NOMO-1 treated with dmso at 0.1 percent for 144 hours (cell line): Measurements from ENCODE around the gene DHDH.
"Not testable (repeated sequence)": the region's sequence is repeated elsewhere in the genome, so short reads cannot be mapped to it uniquely, and the experiment has no call there.

ENCODE experiments used
- DNase-seq: peaks from one replicate; lab custom pipeline; 2025; ENCODE audit not compliant: unreplicated experiment; lab: John Stamatoyannopoulos, UW

DHDH gene

DNA sequence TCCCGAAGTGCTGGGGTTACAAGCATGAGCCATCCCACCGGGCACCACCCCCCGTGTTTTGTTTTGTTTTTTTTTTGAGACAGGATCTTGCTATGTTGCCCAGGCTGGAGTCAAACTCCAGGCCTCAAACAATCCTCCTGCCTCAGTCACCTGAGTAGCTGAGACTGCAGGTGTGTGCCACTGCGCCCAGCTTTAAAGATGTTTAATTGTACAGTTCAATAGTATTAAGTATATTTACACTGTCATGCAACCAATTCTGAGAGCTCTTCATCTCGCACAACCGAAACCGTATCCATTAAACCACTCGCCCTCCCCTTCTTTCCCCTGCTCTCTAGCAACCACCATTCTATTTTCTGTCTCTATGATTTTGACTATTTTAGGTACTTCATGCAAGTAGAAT lies 17.7 kb upstream of the DHDH start:
- no peak for DNase-seq

DNA sequence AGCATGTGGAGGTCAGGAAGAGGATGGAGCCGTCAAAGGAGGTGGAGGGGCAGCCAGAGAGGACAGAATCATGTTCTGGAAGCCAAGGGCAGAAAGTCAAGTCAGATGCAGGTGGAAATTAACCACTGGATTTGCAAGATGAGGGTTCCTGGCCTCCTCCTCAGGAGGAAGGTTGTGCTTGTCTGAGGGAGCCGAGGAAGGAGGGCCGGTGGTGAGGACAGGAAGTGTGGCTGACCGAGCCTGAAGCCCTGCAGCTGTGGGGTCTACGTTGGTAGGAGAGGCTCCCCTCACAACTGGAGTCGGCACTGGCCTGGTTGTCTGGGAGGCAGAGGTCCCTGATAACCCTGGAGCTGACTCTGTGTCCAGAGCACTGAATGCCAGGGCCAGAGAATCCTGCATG lies 15.4 kb upstream of the DHDH start:
- DNase-seq = no peak

DNA sequence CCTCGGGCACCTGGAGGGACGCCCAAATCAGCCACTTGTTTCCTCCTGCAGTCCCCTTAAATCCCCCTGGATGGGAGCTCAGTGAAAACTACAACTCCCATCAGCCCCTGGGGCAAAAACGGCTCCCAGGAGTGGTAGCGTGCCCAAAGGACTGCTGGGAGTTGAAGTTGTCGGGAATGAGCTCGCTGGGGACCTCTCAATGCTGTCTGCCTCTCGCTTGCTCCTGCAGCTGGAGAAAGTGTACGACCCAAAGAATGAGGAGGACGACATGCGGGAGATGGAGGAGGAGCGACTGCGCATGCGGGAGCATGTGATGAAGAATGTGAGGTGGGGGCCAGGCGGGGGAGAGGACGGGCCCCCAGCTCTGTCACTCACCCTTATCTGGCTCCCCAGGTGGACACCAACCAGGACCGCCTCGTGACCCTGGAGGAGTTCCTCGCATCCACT lies 14.7 kb upstream of the DHDH start:
- no peak for DNase-seq

DNA sequence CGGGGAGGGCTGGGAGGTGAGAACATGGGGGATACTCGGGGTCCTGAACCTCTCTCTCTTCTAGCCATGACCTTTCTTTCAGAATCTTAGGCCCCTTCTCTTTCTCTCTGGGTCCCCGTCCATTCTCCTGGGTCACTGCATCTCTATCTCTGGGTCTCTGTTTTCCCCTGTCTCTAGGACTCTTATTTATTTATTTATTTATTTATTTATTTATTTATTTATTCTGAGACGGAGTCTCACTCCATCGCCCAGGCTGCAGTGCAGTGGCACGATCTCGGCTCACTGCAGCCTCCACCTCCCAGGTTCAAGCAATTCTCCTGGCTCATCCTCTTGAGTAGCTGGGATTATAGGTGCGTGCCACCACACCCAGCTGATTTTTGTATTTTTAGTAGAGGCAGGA lies 14.2 kb upstream of the DHDH start:
- DNase-seq = not testable (repeated sequence)

GRCh38 chr19:48920949-48921348 lies 12.6 kb upstream of the DHDH start:
- no peak for DNase-seq

DNA sequence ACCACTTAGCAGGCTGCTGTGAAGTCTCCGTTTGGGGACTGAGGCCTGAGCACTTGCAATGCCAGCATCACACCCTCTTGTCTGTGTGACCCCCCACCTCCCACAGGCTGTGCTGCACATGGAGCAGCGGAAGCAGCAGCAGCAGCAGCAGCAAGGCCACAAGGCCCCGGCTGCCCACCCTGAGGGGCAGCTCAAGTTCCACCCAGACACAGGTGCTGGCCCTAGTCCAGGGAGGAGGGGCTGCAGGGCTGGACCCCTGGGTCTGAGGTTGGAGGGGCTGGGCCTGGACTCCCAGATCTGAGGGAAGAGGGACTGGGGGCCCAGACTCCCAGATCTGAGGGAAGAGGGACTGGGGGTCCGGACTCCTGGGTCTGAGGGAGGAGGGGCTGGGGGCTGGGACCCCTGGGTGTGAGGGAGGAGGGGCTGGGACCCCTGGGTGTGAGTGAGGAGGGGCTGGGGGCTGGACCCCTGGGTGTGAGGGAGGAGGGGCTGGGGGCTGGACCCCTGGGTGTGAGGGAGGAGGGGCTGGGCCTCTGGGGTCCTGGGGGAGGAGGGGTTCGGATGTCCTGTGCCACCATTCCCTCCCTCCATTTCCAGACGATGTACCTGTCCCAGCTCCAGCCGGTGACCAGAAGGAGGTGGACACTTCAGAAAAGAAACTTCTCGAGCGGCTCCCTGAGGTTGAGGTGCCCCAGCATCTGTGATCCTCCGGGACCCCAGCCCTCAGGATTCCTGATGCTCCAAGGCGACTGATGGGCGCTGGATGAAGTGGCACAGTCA lies 11.6 kb upstream of the DHDH start:
- DNase-seq = no peak

DNA sequence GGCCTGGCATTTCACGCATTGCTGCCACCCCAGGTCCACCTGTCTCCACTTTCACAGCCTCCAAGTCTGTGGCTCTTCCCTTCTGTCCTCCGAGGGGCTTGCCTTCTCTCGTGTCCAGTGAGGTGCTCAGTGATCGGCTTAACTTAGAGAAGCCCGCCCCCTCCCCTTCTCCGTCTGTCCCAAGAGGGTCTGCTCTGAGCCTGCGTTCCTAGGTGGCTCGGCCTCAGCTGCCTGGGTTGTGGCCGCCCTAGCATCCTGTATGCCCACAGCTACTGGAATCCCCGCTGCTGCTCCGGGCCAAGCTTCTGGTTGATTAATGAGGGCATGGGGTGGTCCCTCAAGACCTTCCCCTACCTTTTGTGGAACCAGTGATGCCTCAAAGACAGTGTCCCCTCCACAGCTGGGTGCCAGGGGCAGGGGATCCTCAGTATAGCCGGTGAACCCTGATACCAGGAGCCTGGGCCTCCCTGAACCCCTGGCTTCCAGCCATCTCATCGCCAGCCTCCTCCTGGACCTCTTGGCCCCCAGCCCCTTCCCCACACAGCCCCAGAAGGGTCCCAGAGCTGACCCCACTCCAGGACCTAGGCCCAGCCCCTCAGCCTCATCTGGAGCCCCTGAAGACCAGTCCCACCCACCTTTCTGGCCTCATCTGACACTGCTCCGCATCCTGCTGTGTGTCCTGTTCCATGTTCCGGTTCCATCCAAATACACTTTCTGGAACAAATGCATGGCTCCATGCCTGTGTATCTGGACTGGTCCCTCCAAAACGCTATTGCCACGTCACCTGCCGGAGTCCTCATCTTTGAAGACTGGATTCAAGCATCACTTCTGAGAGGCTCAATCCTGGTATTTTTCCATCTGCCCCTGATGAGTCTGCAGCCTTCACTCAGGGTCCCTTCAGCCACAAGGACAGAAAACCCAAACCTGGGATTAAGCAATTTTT lies 10.7 kb upstream of the DHDH start:
- no peak for DNase-seq

- no peak for DNase-seq
These were observed 8.2 kb upstream of the DHDH start for GRCh38 chr19:48925240-48925843.

- DNase-seq = not testable (repeated sequence)
These were observed 7.6 kb upstream of the DHDH start for GRCh38 chr19:48925890-48926289.

GRCh38 chr19:48926909-48927308 lies 6.6 kb upstream of the DHDH start:
- DNase-seq = no peak

DNA sequence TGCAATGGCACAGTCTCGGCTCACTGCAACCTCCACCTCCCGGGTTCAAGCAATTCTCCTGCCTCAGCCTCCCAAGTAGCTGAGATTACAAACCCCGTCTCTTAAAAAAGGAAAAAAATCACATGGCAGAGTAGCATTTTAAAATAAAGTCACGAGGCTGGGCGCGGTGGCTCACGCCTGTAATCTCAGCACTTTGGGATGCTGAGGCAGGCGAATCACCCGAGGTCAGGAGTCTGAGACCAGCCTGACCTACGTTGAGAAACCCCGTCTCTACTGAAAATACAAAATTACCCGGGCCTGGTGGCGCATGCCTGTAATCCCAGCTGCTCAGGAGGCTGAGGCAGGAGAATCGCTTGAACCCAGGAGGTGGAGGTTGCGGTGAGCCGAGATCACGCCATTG lies 5.8 kb upstream of the DHDH start:
- DNase-seq = not testable (repeated sequence)

GRCh38 chr19:48928164-48929025 lies 5.1 kb upstream of the DHDH start:
- no peak for DNase-seq

DNA sequence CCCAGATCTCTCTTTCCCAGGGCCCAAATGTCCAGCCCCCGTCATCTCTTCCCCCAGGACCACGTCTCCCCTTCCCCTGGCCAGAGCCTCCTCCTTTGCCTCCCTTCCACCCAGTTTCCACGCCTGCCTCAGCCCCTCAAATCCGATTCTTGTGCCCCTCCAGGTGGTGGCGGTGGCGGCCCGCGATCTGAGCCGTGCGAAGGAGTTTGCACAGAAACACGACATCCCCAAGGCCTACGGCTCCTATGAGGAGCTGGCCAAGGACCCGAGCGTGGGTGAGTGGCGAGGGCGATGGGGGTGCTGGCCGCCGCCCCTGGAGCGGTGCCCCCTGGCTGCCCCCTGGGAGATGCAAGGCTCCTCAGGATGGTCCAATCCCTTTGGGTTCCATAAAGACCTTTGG lies 1.3 kb downstream of the DHDH start:
- DNase-seq = no peak

DNA sequence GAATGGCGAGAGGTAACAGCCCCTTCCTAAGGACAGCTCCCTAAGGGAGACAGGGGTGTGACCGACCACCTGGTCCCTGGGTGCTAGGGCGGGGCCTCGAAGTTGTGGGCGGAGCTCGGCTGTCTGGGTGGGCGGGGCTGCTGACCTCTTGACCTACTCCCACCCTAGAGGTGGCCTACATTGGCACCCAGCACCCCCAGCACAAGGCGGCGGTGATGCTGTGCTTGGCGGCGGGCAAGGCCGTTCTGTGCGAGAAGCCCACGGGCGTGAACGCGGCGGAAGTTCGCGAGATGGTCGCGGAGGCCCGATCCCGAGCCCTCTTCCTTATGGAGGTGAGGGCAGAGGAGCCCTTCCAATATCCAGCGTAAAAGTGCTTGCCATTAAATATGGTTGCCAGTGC lies 2.4 kb downstream of the DHDH start:
- no peak for DNase-seq

DNA sequence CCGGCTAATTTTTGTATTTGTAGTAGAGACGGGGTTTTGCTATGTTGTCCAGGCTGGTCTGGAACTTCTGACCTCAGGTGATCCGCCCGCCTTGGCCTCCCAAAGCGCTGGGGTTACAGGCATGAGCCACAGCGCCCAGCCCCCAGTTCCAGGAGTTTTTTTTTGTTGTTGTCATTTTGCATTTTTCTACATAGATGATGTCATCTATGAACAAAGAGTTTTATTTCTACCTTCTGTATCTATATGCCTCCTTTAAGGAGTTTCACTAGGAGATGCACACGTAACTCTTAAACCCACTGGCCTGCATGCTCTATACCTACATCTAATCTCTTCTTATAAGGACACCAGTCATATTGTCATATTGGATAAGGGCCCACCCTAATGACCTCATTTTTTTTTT lies 4.8 kb downstream of the DHDH start:
- DNase-seq = no peak

- no peak for DNase-seq
These were observed 7.4 kb downstream of the DHDH start for GRCh38 chr19:48940902-48941301.

DNA sequence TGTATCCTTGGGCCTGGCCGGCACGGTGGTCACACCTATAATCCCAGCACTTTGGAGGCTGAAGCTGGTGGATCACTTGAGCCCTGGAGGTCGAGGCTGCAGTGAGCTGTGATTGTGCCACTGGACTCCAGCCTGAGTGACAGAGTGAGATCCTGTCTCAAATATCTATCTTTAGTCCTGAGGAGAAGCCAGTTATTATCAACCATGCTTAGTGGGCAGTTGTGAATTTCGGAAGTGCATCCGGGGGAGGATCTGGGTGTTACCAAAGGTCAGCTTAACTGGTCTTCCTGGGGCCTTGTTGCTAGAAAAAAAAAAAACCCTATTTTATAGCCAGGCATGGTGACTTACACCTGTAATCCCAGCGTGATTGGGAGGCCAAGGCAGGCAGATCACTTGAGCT lies 9.6 kb downstream of the DHDH start:
- no peak for DNase-seq

DNA sequence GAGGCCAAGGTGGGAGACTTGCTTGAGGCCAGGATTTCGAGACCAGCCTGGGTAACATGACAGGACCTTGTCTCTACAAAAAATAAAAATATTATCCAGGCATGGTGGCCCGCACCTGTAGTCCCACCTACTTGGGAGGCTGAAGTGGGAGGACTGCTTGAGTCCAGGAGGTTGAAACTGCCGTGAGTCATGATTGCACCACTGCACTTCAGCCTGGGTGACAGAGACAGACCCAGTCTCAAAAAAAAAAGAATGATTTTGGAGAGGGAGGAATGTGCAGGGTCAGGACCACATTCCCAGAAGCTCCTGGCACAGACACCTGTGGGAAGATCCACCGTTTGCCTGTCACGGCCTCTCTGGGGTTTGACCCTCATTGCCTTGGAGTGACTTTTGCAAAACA lies 11.9 kb downstream of the DHDH start:
- no peak for DNase-seq

DNA sequence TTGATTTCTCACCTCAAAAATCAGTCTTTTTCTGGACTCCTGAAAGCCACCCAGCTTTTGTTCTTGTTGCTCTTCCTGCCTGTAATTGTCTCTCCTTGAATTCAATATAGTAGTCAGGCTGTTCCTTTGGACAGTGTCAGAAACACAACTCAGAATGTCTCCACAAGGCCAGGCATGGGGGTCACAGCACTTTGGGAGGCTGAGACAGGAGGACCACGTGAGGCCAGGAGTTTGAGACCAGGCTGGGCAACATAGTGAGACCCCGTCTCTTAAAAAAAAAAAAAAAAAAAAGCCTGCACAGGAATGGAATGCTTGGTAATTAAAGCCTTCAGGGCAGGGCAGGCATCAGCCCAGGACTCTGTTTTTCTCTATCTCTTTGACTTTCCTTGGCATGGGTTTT lies 12.3 kb downstream of the DHDH start:
- no peak for DNase-seq

DNA sequence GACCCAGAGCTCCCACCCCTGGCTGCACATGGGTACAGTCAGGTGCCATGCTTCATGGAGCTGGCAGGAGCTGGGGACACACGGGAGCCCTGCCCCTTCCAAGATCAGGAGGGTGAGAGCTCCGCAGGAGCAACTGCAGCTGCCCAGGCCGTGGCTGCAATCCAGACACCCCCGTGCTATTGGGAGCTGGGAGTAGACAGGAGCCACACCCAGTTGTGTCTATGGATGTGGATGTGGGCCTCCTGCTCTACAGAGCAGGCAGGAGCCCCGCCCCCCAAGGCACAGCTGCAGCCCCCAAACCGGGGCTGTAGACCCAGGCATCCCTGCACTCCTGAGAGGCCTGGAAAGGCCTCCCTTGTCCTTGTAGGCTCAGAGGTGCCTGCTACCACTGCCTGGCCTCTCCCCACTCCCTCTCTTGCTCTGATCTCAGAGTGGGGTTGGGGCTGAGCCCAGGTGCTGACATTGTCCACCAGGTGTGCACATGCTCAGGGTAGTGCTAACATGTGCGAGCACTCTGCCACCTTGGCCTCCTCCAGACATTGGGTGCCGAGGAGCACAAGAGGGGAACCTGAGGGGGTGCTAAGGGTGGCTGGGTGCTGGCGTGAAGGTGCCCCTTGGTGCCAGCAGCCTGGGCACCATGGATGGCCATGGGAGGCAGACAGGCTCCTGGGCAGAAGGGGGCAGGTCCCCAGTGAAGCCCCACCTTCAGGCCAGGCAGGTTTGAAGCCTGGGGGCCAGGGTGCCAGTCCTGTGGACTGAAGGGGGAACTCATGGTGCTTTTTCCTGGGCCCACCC lies 13.2 kb downstream of the DHDH start:
- DNase-seq = no peak
